ENCODE measurements around the gene PHRF1. TPM values are rescaled to one million over a fixed set of nuclear protein-coding genes. Genes with fewer than 3 reads are reported as not detected.

The PHRF1 gene
- total and polyA plus RNA-seq, 2 of the 4 experiments (the other 2 are of a cell fraction), result 10.9 to 17.5 TPM

- H3K14ac ChIP-seq (replicated peaks; ENCODE audit: low read depth, low read length), result no peak overlapping the region
- ATAC-seq (ENCODE audit: low read depth) (no peak), DNase-seq (no peak)
- H2AK9ac ChIP-seq (replicated peaks; ENCODE audit: low read depth, low read length, poor library complexity), result peak overlapping the region; percentile 50
- H2BK15ac ChIP-seq (ENCODE audit: low read depth, low read length), result no peak overlapping the region
- in situ Hi-C loops (cut with MboI; ENCODE audit: low sequenced_read_pairs) (no loop called here), intact Hi-C loops (cut with micrococcal nuclease) (no loop called here), dilution Hi-C loops (cut with HindIII; ENCODE audit: low sequenced_read_pairs, unreplicated experiment) (no loop called here)
- H3K4ac ChIP-seq (ENCODE audit: low read depth, low read length), result no peak overlapping the region
- H4K5ac ChIP-seq (ENCODE audit: low read depth, low read length), result no peak overlapping the region
- H3K56ac ChIP-seq (ENCODE audit: extremely low read depth, insufficient read depth, low read length), result no peak overlapping the region
- H3K79me1 ChIP-seq (ENCODE audit: low read depth in 1 of 2, low read length in 2 of 2), result peaks cover 0 to 23% of the 10 kb centered on the region in 2 experiments; a peak in 3 of 4 replicates
- no peak overlapping the region for H4K91ac ChIP-seq (ENCODE audit: insufficient read depth, low read depth, low read length)
- no peak overlapping the region for H3K4me3 ChIP-seq (ENCODE audit: insufficient read depth, low read depth, low read length)
- H3K36me3 ChIP-seq (ENCODE audit: control insufficient read depth, insufficient read depth, low read length), result peaks cover 70% of the 10 kb centered on the region
- H3K4me1 ChIP-seq (ENCODE audit: control insufficient read depth, insufficient read depth, low read length), result peaks cover 4% of the 10 kb centered on the region; the same call in 1 of the 2 replicates
- TF ChIP-seq NFE2L2 (IDR thresholded peaks at IDR 0.05; ENCODE audit: low read depth, low read length) (no peak), POLR2A (IDR thresholded peaks at IDR 0.05; ENCODE audit: low read depth, low read length) (no peak), BHLHE40 (IDR thresholded peaks at IDR 0.05; ENCODE audit: low read depth, low read length) (no peak), SMC3 (IDR thresholded peaks at IDR 0.05; ENCODE audit: low read depth, low read length) (no peak), ELK1 (IDR thresholded peaks at IDR 0.05; ENCODE audit: borderline replicate concordance, low read depth, low read length) (no peak), CTCF (conservative IDR thresholded peaks at IDR 0.05; ENCODE audit: low read depth, low read length) (no peak), MAFK (IDR thresholded peaks at IDR 0.05; ENCODE audit: low read depth, low read length) (no peak), RAD21 (IDR thresholded peaks at IDR 0.05; ENCODE audit: low read length) (no peak), USF2 (IDR thresholded peaks at IDR 0.05; ENCODE audit: low read depth, low read length) (no peak), CHD1 (IDR thresholded peaks at IDR 0.05; ENCODE audit: low read depth, low read length) (no peak)
- no peak overlapping the region for H2BK20ac ChIP-seq (ENCODE audit: low read depth, low read length)
- no peaks in the 10 kb centered on the region for H3K9me3 ChIP-seq (ENCODE audit: control insufficient read depth, insufficient read depth, low read length)
- H3K4me2 ChIP-seq (ENCODE audit: low read depth, low read length), result no peak overlapping the region
- H3K9me1 ChIP-seq (ENCODE audit: insufficient read depth, low read length), result no peaks in the 10 kb centered on the region
- H2AFZ ChIP-seq (replicated peaks; ENCODE audit: low read length, poor library complexity), result no peak overlapping the region
- H4K20me1 ChIP-seq (ENCODE audit: insufficient read depth, low read length), result peaks cover 39% of the 10 kb centered on the region
- no peak overlapping the region for H3K27ac ChIP-seq (ENCODE audit: insufficient read depth, low read length)
- no peak overlapping the region for H2BK5ac ChIP-seq (ENCODE audit: low read depth, low read length, poor library complexity, severe bottlenecking)
- POLR2A ChIA-PET (ENCODE audit: unreplicated experiment), result no interaction called here
- no peaks in the 10 kb centered on the region for H3K27me3 ChIP-seq (ENCODE audit: control insufficient read depth, insufficient read depth, low read length)
- 89% methylated on average over 14 of the region's 49 CpGs; no CpG with 5 or more reads in 1 of the 2 experiments for WGBS, 2 experiments (ENCODE audit: extremely low coverage in 2 of 2, insufficient read length in 1 of 2)
- H4K8ac ChIP-seq (ENCODE audit: low read depth in 2 of 2, low read length in 2 of 2), result no peak overlapping the region
- H2BK120ac ChIP-seq (ENCODE audit: low read depth, low read length), result no peak overlapping the region
- no peak overlapping the region for H3K9ac ChIP-seq (ENCODE audit: low read depth, low read length)
- BruUV-seq (replicated peaks), result no TSS peak
- CTCF ChIA-PET, result no interaction called here
- no peak overlapping the region for H3K23ac ChIP-seq (ENCODE audit: low read depth, low read length)
- no peak overlapping the region for H2AK5ac ChIP-seq (ENCODE audit: low read depth, low read length)
- no peak overlapping the region for H3K18ac ChIP-seq (ENCODE audit: low read depth, low read length)
Observed at GRCh38 chr11:611001-611996, 35.0 kb downstream of the PHRF1 start.

Data from IMR-90 (cell line).